Testis (tissue), 3 donors: Measurements from ENCODE around the gene SYVN1. TPM values are rescaled to one million over a fixed set of nuclear protein-coding genes. Genes with fewer than 3 reads are reported as not detected.

ENCODE experiments used
- DNase-seq: peaks from one replicate; pipeline ENCODE4 v3.0.0-alpha.2; 2019
- H3K27ac ChIP-seq, 2 donors: fragments of 200-600 bp; sonication (generic); one replicate each; pipeline ENCODE4 v1.5.1; 2019
- H3K27me3 ChIP-seq: fragments of 200-600 bp; sonication (generic); one replicate; pipeline ENCODE4 v1.5.1; 2019
- H3K36me3 ChIP-seq: fragments of 200-600 bp; sonication (generic); one replicate; pipeline ENCODE4 v1.5.1; 2017; ENCODE audit warnings: low read depth; ENCODE audit errors: missing control alignments
- H3K4me1 ChIP-seq: fragments of 200-600 bp; sonication (generic); one replicate; pipeline ENCODE4 v1.5.1; 2019
- H3K4me3 ChIP-seq, 2 donors: fragments of 200-600 bp; sonication (generic); one replicate each; pipeline ENCODE4 v1.5.1; 2017 to 2019
- H3K9me3 ChIP-seq: fragments of 200-600 bp; sonication (generic); one replicate; pipeline ENCODE4 v1.5.1; 2017
- CTCF ChIP-seq, 3 experiments: fragments of 450-650 bp in 2 of 3; fragments of 200-600 bp in 1 of 3; sonication (generic) in 1 of 3; IDR thresholded peaks; one replicate each; pipeline ENCODE4 v1.5.1; 2016 to 2019; ENCODE audit warnings: antibody characterized with exemption in 3 of 3, mild to moderate bottlenecking in 2 of 3, moderate library complexity in 1 of 3
- POLR2A ChIP-seq: fragments of 450-650 bp; IDR thresholded peaks from one replicate; pipeline ENCODE4 v1.6.1; 2017; ENCODE audit warnings: antibody characterized with exemption, mild to moderate bottlenecking, moderate library complexity
- WGBS, 2 donors: methylation state at CpG; one replicate each; pipeline ENCODE4 v1.1.5; 2018; 5-methylcytosine and 5-hydroxymethylcytosine counted together
- intact Hi-C: fragments of 100-400 bp; cut with DNase I; formaldehyde crosslinking; loops from one replicate; pipeline ENCODE4 v1.15.1; 2023; ENCODE audit warnings: low total_unique reads
- polyA plus RNA-seq: library from polyadenylated mRNA; stranded (reverse); fragments of 350-450 nt; fragmentation: Illumina TruSeq; extraction: RNeasy Lipid Tissue Mini Kit (QIAGEN cat#74804); gene quantifications from one replicate; pipeline ENCODE4 v1.2.3, GENCODE V29; 2014; ENCODE audit warnings: low read depth, low replicate concordance; ENCODE audit not compliant: insufficient read depth
- total RNA-seq, 2 donors: library from RNA; depleted of rRNA; stranded (reverse); fragments of >200 nt; gene quantifications; one replicate each; pipeline ENCODE4 v1.2.3, GENCODE V29; 2016

The SYVN1 gene
- total and polyA plus RNA-seq, 3 donors from 2014 or later = 62.0 to 87.2 (median 67.4) TPM

GRCh38 chr11:65090628-65091027 is 43.7 kb downstream of the SYVN1 start:
- DNase-seq = no peak
- no peaks in the 10 kb centered on the region for H3K27me3 ChIP-seq
- H3K9me3 ChIP-seq = no peaks in the 10 kb centered on the region
- peaks cover 2% of the 10 kb centered on the region for H3K4me1 ChIP-seq
- H3K27ac ChIP-seq = no peak overlapping the region
- no peak for TF ChIP-seq POLR2A
- no peak for TF ChIP-seq CTCF (IDR thresholded peaks at IDR 0.05)
- H3K4me3 ChIP-seq = no peak overlapping the region
- intact Hi-C loops = no loop called here
- H3K36me3 ChIP-seq = no peaks in the 10 kb centered on the region
- 94 to 96% methylated on average over 4 of the region's 4 CpGs for WGBS, 2 donors

- H3K27me3 ChIP-seq = no peaks in the 10 kb centered on the region
- no peak for DNase-seq
- WGBS, 2 donors = 88 to 90% methylated on average over 3 to 4 of the region's 4 CpGs
- TF ChIP-seq CTCF (IDR thresholded peaks at IDR 0.05) (no peak), POLR2A (no peak)
- H3K36me3 ChIP-seq = no peaks in the 10 kb centered on the region
- intact Hi-C loops = no loop called here
- H3K27ac ChIP-seq = no peak overlapping the region
- no peak overlapping the region for H3K4me3 ChIP-seq
- H3K9me3 ChIP-seq = no peaks in the 10 kb centered on the region
- peaks cover 12% of the 10 kb centered on the region for H3K4me1 ChIP-seq
Observed at GRCh38 chr11:65089621-65090020, 44.7 kb downstream of the SYVN1 start.

- Histone ChIP-seq H3K4me1 (peaks cover 14% of the 10 kb centered on the region), H3K36me3 (no peaks in the 10 kb centered on the region), H3K27ac (no peak overlapping the region), H3K9me3 (no peaks in the 10 kb centered on the region), H3K4me3 (no peak overlapping the region), H3K27me3 (no peaks in the 10 kb centered on the region)
- DNase-seq = no peak
- 90 to 94% methylated on average over 11 to 12 of the region's 15 CpGs for WGBS, 2 donors
- no peak for TF ChIP-seq CTCF (IDR thresholded peaks at IDR 0.05)
- TF ChIP-seq POLR2A = no peak
- intact Hi-C loops = no loop called here
Observed at GRCh38 chr11:65087827-65088226, 46.5 kb downstream of the SYVN1 start.

- Histone ChIP-seq H3K36me3 (no peaks in the 10 kb centered on the region), H3K4me3 (no peak overlapping the region), H3K27me3 (no peaks in the 10 kb centered on the region), H3K4me1 (peaks cover 14% of the 10 kb centered on the region), H3K9me3 (no peaks in the 10 kb centered on the region), H3K27ac (no peak overlapping the region)
- intact Hi-C loops = no loop called here
- WGBS, 2 donors = 84 to 85% methylated on average over 11 of the region's 11 CpGs
- DNase-seq = no peak
- TF ChIP-seq POLR2A = no peak
Observed at GRCh38 chr11:65087216-65087615, 47.1 kb downstream of the SYVN1 start.

GRCh38 chr11:65086809-65087208 is 47.5 kb downstream of the SYVN1 start:
- no peaks in the 10 kb centered on the region for H3K27me3 ChIP-seq
- no peak for DNase-seq
- 88 to 91% methylated on average over 8 to 9 of the region's 9 CpGs for WGBS, 2 donors
- no peak overlapping the region for H3K4me3 ChIP-seq
- intact Hi-C loops = no loop called here
- peaks cover 14% of the 10 kb centered on the region for H3K4me1 ChIP-seq
- no peaks in the 10 kb centered on the region for H3K9me3 ChIP-seq
- H3K27ac ChIP-seq = no peak overlapping the region
- H3K36me3 ChIP-seq = no peaks in the 10 kb centered on the region
- TF ChIP-seq POLR2A (no peak), CTCF (IDR thresholded peaks at IDR 0.05) (no peak)
